NCI-H748 (cell line): ENCODE data around the gene UBE2Z.

Source experiments
- DNase-seq: peaks from one replicate; lab custom pipeline; 2025; ENCODE audit not compliant: unreplicated experiment; lab: John Stamatoyannopoulos, UW

Gene UBE2Z

DNA sequence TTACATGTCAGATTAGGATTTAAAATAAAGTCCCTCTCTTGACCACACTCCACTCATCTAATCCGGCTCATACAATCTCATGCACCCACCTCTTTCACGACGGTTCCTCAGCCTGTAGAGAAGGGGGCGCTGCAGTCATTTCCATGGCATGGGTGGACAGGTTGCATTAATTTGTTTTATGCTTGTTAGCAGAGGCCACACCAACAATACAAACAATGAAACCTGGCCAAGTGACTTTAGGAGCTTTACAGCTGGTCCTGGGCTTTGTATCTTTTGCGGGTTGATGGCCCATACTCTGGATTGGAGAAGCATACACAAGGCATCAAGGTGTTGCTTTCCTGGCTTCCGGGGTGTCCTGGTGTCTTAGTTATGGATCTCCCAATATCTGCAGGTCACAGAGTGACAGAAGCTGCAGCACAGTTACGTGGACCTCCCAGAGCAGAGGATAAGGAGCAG, 46.1 kb downstream of the UBE2Z start:
- DNase-seq: peak; percentile 74

DNA sequence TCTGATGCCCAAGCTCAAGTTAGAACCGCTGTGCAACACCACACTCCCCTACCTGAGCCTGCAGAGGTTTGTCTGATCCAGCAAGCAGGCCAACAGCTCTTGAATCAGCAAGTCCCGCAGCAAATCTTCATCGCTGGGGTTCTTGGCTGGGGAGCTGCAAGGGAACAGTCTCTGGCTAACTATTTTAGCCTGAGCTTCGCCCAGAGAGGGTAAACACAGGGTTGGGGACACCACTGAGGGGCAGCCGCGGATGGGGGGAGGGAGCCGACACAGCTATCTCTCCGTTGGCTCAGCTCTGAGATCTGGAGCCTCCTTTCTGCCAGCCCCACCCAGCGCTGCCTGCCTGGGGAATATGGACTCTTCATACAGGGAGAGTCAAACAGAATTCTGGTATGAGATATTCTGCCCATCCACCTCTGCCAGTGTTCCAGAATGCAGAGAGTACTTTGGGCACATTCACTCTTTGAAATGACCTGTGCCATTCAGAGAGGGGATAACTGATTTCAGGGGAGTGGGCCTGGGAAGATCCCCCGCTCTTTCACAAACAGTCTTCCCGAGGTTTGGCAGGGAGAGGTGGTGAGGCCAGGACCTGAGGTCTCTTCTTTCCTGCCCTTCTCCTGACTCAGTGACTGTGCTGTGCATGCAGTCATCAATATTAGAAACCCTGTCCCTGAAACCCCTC, 52.8 kb downstream of the UBE2Z start:
- DNase-seq: peak; percentile 14

DNA sequence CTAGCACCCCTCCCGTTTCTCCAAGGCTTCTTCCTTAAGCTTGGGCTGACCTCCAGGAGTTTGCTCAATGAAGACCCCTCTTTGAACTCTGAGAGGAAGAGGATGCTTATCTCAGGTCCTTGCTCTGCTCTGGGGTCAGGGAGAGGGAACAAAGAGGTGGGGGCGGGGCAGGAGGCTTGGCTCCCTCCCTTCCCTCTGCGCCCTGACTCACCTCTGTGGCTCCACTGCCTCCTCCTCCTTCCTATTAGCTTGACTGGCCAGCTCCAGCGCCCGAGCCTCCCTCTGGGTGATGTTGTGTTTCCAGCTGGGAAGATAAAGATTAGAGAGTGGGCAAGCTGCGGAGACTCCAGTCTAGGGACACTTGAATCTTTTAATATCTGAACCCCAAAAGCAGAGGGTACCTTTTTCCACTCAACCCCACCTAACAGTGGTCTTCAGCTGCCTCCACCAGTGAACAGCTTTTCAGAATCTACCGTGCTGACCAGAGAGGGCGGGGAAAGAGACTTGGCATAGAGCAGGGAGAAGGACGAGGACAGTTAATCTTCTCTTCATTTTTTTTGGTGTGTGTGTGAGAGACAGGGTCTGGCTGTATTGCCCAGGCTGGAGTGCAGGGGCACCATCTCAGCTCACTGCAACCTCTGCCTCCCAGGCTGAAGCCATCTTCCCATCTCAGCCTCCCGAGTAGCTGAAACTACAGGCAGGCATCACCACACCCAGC, 53.5 kb downstream of the UBE2Z start:
- no peak for DNase-seq

DNA sequence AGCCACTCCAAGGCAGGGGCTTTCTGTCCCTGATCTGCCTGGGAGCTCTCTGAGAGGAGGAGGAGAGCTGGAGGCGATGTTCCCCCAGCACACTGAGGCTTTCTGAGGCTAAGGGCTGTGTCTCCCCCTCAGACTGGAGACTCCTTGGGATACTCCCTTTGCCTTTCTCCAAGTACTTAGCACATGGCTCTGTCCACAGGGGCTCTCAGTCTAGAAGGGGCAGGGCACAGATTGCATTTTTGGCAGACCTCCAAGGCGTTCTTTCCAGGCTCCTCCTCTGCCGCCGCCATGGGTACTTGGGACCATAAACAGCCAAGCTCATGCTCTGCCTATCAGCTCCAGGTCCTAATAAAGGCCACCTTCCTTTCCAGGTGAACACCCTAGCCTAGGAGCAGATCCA, 62.0 kb downstream of the UBE2Z start:
- peak; percentile 52 for DNase-seq

DNA sequence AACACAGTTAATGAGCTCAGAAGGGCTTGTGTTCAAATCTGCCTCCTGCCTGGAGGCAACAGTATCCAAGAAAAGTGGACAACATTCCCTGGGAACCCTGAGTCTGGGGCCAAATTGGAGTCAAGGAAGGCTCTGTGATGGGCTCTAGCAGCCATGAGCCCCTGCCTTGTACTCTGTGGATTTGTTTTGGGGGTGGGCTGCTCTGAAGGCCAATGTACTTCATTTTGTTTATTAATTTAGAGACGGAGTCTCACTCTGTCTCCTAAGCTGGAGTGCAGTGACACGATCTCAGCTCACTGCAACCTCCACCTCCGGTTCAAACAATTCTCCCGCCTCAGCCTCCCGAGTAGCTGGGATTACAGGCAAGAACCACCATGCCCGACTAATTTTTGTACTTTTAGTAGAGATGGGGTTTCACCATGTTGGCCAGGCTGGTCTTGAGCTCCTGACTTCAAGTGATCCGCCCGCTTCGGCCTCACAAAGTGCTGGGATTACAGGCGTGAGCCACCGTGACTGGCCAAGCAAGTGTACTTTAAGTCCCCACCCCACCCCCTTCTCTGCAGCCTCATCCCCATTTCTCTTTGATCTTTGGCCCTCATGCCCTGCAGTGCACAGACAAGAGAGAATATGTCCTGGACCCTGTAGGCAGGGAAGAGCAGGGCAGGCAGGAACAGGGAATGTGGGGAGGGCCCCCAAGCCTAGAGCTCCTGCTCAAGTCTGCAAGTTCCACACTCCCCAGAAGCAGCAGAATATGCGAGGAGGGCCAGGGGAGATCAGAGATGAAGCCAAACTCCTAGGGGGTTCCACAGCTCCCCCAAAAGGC, 62.9 kb downstream of the UBE2Z start:
- DNase-seq: no peak

DNA sequence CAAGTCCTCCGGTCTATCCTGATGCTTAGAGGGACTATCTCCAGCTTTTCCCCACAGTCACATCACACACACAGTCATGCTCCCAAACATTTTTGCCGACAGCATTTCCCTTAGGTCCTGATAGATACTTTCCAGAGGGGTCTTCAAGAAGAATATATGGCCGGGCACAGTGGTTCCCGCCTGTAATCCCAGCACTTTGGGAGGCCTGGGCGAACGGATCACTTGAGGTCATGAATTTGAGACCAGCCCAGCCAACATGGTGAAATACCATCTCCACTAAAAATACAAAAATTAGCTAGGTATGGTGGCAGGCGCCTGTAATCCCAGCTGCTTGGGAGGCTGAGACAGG, 64.5 kb downstream of the UBE2Z start:
- no peak for DNase-seq

DNA sequence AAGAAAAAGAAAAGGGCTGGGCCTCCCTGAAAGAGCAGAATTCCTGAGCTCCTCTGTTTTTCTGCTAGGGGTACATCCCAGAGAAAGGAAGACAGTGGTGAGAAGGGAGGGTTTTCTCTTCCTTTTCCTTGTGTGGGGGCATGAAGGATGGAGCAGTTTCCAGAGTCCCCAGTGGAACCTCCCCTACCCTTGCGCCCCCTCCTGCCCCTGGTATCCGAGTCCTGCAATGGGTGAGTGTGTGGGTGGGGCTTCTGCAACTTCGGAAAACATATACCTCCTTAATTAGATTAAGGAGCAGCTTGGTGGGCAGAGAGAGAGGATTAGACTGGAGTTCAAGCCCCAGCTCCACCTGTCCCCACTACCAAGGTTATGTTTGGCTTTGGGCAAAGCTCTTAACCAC, 65.6 kb downstream of the UBE2Z start:
- no peak for DNase-seq
